Fibroblast of lung (primary cell): Measurements from ENCODE around the gene ACTL10. TPM values are rescaled to one million over a fixed set of nuclear protein-coding genes. Genes with fewer than 3 reads are reported as not detected.

Source experiments
- DNase-seq, 2 donors: peaks; one replicate each; pipeline versions ENCODE4 v3.0.0 to v3.0.0-alpha.2; 2010; ENCODE audit warnings: low read depth in 2 of 2
- H2AFZ ChIP-seq: 2 replicates; pipeline ENCODE4 v1.5.1; 2012; ENCODE audit warnings: low read length, control low read depth, inconsistent platforms
- H3K27ac ChIP-seq: 2 replicates; pipeline ENCODE4 v1.5.1; 2011; ENCODE audit warnings: low read length, control low read depth; ENCODE audit not compliant: insufficient read depth
- H3K27me3 ChIP-seq: 2 replicates; pipeline ENCODE4 v1.5.1; 2011; ENCODE audit warnings: mild to moderate bottlenecking, low read length; ENCODE audit not compliant: control insufficient read depth, insufficient read depth
- H3K36me3 ChIP-seq: 2 replicates; pipeline ENCODE4 v1.5.1; 2011; ENCODE audit warnings: low read length; ENCODE audit not compliant: control insufficient read depth, insufficient read depth
- H3K4me1 ChIP-seq: 2 replicates; pipeline ENCODE4 v1.5.1; 2011; ENCODE audit warnings: low read length; ENCODE audit not compliant: control insufficient read depth, insufficient read depth; ENCODE audit errors: extremely low read depth
- H3K4me2 ChIP-seq: 2 replicates; pipeline ENCODE4 v1.5.1; 2011; ENCODE audit warnings: low read length, control low read depth; ENCODE audit not compliant: insufficient read depth; ENCODE audit errors: extremely low read depth
- H3K4me3 ChIP-seq, 4 experiments: fragments of 200-600 bp in 1 of 4; sonication (generic) in 1 of 4; replicated peaks in 1 of 4; 2 replicates each; pipeline ENCODE4 v1.5.1; 2011 to 2016; ENCODE audit warnings: low read length in 4 of 4, low read depth in 3 of 4, mild to moderate bottlenecking in 3 of 4, control low read depth in 2 of 4, inconsistent platforms in 1 of 4, mixed read lengths in 1 of 4; ENCODE audit not compliant: insufficient read depth in 1 of 4; ENCODE audit errors: control extremely low read depth in 1 of 4
- H3K79me2 ChIP-seq: 2 replicates; pipeline ENCODE4 v1.5.1; 2012; ENCODE audit warnings: mild to moderate bottlenecking, low read length, inconsistent platforms; ENCODE audit not compliant: control insufficient read depth, insufficient read depth
- H3K9ac ChIP-seq: 2 replicates; pipeline ENCODE4 v1.5.1; 2011; ENCODE audit warnings: mild to moderate bottlenecking, low read length, control low read depth; ENCODE audit not compliant: insufficient read depth
- H3K9me3 ChIP-seq: 2 replicates; pipeline ENCODE4 v1.5.1; 2012; ENCODE audit warnings: low read depth, low read length; ENCODE audit not compliant: control insufficient read depth, insufficient read depth
- H4K20me1 ChIP-seq: 2 replicates; pipeline ENCODE4 v1.5.1; 2011; ENCODE audit warnings: low read length; ENCODE audit not compliant: control insufficient read depth, insufficient read depth; ENCODE audit errors: extremely low read depth
- CTCF ChIP-seq, 2 donors: IDR thresholded peaks in 1 of 2; conservative IDR thresholded peaks in 1 of 2; 1 replicate in 1 of 2; 2 replicates in 1 of 2; pipeline ENCODE4 v1.5.1; 2011 to 2012; ENCODE audit warnings: low read length in 2 of 2, control low read depth in 1 of 2, inconsistent platforms in 1 of 2, low read depth in 1 of 2, mild to moderate bottlenecking in 1 of 2
- EZH2 ChIP-seq: IDR thresholded peaks from 2 replicates; pipeline ENCODE4 v1.5.1; 2012; ENCODE audit warnings: low read length, control low read depth, mild to moderate bottlenecking; ENCODE audit errors: missing control alignments
- polyA plus RNA-seq, 2 donors: library from polyadenylated mRNA; depleted of rRNA in 1 of 2; stranded (reverse) in 1 of 2; unstranded in 1 of 2; fragments of >200 nt; gene quantifications; 2 replicates each; pipeline ENCODE4 v1.2.1, GENCODE V29; 2011 to 2012; ENCODE audit warnings: missing spikeins in 1 of 2
- total RNA-seq: library from RNA; depleted of rRNA; stranded (reverse); fragments of >200 nt; gene quantifications from 2 replicates; pipeline ENCODE4 v1.2.1, GENCODE V29; 2014

ACTL10 gene
- total and polyA plus RNA-seq, 2 donors (not counting 1 experiment from before 2014, with no cell fraction given) = 0.32 to 2.0 TPM

GRCh38 chr20:33653900-33654596 is 12.7 kb upstream of the ACTL10 start:
- Histone ChIP-seq H3K9me3 (no peaks in the 10 kb centered on the region), H3K4me1 (peaks cover 2% of the 10 kb centered on the region), H3K27me3 (no peaks in the 10 kb centered on the region), H4K20me1 (no peaks in the 10 kb centered on the region), H3K27ac (no peak overlapping the region), H3K79me2 (no peaks in the 10 kb centered on the region), H3K36me3 (peaks cover 4% of the 10 kb centered on the region), H2AFZ (no peak overlapping the region), H3K4me2 (no peak overlapping the region), H3K9ac (no peak overlapping the region), H3K4me3 (no peak overlapping the region)
- TF ChIP-seq EZH2 (no peak), CTCF (conservative IDR thresholded peaks at IDR 0.05 in 1 of 2, IDR thresholded peaks at IDR 0.05 in 1 of 2; ENCODE audit: low read depth in 1 of 2, low read length in 2 of 2) (no peak)
- no peak for DNase-seq

GRCh38 chr20:33654680-33655161 is 12.0 kb upstream of the ACTL10 start:
- Histone ChIP-seq H3K9ac (no peak overlapping the region), H4K20me1 (no peaks in the 10 kb centered on the region), H3K27ac (no peak overlapping the region), H3K4me2 (no peak overlapping the region), H2AFZ (no peak overlapping the region), H3K36me3 (peaks cover 4% of the 10 kb centered on the region), H3K27me3 (no peaks in the 10 kb centered on the region), H3K9me3 (no peaks in the 10 kb centered on the region), H3K4me3 (no peak overlapping the region), H3K79me2 (no peaks in the 10 kb centered on the region), H3K4me1 (no peaks in the 10 kb centered on the region)
- no peak for TF ChIP-seq CTCF (conservative IDR thresholded peaks at IDR 0.05 in 1 of 2, IDR thresholded peaks at IDR 0.05 in 1 of 2; ENCODE audit: low read depth in 1 of 2, low read length in 2 of 2)
- no peak for TF ChIP-seq EZH2
- no peak for DNase-seq

GRCh38 chr20:33655164-33655563 is 11.6 kb upstream of the ACTL10 start:
- no peaks in the 10 kb centered on the region for H3K9me3 ChIP-seq
- no peaks in the 10 kb centered on the region for H3K4me1 ChIP-seq
- no peaks in the 10 kb centered on the region for H3K79me2 ChIP-seq
- H3K9ac ChIP-seq = no peak overlapping the region
- no peak for TF ChIP-seq EZH2
- TF ChIP-seq CTCF (conservative IDR thresholded peaks at IDR 0.05 in 1 of 2, IDR thresholded peaks at IDR 0.05 in 1 of 2; ENCODE audit: low read depth in 1 of 2, low read length in 2 of 2) = no peak
- no peak overlapping the region for H2AFZ ChIP-seq
- peaks cover 4% of the 10 kb centered on the region for H3K36me3 ChIP-seq
- no peak overlapping the region for H3K27ac ChIP-seq
- H3K4me3 ChIP-seq = no peak overlapping the region
- DNase-seq = no peak
- H4K20me1 ChIP-seq = no peaks in the 10 kb centered on the region
- no peaks in the 10 kb centered on the region for H3K27me3 ChIP-seq
- H3K4me2 ChIP-seq = no peak overlapping the region
